Fibroblast of pulmonary artery (primary cell): Measurements from ENCODE around the gene BTN2A1.

ENCODE experiments used
- DNase-seq: peaks from one replicate; pipeline ENCODE4 v3.0.0-alpha.2; 2010; ENCODE audit warnings: low read depth
- H3K4me3 ChIP-seq: replicated peaks from 2 replicates; pipeline ENCODE4 v1.5.1; 2011; ENCODE audit warnings: low read depth, mild to moderate bottlenecking, control low read depth, low read length, moderate library complexity
- TF ChIP-seq, protein P1 (sequence below): IDR thresholded peaks from 2 replicates; pipeline ENCODE4 v1.5.1; 2011; ENCODE audit warnings: mild to moderate bottlenecking, control low read depth, low read length, inconsistent platforms; ENCODE audit errors: missing control alignments

Gene BTN2A1

DNA sequence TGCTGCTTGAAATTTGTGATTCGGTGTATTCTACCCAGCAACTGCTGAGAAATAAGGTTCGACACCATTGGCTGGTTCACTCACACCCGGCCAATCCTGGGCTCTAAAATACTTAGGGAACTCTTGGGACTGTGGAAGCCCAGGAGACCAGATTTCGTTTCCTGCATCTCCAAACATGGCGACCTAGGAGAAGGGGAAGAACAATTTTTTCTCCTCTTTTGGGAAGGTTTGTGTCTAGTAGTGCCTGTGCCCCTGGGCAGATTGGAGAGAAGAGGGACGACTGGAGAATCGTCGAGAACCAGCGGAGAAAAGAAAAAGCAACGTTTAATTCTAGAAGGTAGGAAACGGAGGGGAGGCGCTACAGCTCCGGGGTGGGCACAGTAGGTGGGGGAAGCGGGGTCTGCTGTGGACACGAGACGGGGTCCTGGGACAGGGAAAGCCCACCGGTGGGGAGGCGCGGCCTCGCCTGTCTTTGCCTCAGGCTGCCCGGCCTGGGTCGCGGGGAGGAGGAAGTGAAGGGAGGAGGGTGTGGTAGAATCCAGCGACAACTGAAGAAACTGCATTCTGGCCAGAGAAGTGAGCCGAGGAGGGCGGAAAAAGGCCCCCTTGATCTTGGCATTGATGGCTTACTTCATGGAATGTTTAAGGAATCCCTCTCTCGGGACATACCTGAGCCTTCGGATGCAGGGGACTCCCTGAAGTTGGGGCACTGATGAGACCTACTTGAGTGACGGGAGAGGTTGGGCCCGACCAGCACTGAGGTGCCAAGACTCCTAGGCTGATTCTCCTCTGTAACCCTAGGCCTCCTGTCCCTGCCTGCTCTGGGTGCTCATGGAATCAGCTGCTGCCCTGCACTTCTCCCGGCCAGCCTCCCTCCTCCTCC is at the start of gene BTN2A1:
BTN2A1 (plus strand) TSS at position 150 of the 883 bp plus-strand sequence; CDS start at position 832, 682 bp downstream.
- peak within 1 kb of the TSS; percentile 99 for H3K4me3 ChIP-seq
- DNase-seq = peak; percentile 96
- TF ChIP-seq, protein P1, sequence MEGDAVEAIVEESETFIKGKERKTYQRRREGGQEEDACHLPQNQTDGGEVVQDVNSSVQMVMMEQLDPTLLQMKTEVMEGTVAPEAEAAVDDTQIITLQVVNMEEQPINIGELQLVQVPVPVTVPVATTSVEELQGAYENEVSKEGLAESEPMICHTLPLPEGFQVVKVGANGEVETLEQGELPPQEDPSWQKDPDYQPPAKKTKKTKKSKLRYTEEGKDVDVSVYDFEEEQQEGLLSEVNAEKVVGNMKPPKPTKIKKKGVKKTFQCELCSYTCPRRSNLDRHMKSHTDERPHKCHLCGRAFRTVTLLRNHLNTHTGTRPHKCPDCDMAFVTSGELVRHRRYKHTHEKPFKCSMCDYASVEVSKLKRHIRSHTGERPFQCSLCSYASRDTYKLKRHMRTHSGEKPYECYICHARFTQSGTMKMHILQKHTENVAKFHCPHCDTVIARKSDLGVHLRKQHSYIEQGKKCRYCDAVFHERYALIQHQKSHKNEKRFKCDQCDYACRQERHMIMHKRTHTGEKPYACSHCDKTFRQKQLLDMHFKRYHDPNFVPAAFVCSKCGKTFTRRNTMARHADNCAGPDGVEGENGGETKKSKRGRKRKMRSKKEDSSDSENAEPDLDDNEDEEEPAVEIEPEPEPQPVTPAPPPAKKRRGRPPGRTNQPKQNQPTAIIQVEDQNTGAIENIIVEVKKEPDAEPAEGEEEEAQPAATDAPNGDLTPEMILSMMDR = no peak

DNA sequence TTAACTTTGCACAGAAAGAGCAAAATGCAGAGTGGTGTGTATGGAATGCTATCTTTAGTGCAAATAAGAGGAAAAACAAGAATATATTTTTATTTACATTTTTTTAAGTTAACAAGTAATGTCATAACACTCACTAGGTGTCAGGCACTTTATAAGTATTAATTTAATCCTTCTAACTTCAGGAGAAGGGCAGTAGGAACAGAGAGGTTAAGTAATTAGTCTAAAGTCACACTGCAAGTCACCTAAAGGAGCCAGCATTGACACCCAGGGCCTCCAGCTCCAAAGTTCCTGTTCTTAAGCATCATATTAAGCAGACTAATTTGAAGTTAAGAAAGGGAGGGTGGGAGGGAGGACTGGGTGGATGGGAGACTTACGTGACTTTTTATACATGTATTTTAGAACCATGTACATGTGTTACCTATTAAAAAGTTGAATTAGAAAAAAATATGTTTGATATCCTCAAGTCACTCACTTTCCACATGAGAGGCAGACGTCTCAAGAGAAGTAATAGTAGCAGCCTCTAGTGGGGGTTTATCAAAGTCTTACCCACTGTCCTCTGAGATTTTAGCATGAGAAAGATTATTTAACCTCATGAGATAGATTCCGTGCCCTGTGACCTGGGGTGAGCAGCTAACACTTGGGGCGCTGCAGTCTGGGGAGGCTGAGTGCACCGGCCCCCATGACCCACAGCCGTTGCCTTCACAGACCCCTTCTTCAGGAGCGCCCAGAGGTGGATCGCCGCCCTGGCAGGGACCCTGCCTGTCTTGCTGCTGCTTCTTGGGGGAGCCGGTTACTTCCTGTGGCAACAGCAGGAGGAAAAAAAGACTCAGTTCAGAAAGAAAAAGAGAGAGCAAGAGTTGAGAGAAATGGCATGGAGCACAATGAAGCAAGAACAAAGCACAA is 48.7 kb upstream of the BTN2A1 start:
- TF ChIP-seq, protein P1 = no peak
- H3K4me3 ChIP-seq = no peak overlapping the region
- DNase-seq = no peak

DNA sequence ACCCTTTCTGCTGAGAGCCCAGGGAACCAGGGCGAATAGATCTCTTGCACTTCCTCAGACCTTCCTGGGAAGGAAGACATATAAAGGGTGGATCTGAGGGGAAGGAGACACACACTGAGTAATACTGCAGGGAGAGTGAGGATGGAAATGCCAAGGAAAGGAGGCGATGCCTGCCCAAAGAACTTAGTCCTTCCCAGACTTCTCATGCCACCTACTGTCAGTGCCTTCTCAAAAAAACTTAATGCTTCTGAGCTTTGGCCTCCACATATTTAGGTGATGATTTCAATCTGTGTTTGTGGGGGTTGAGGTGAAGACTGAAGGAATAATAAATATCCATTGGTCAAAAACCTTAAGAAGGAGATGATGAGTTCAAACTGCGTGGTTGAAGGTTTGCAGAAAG is 46.0 kb upstream of the BTN2A1 start:
- TF ChIP-seq, protein P1 = no peak
- H3K4me3 ChIP-seq = no peak overlapping the region
- DNase-seq = no peak

DNA sequence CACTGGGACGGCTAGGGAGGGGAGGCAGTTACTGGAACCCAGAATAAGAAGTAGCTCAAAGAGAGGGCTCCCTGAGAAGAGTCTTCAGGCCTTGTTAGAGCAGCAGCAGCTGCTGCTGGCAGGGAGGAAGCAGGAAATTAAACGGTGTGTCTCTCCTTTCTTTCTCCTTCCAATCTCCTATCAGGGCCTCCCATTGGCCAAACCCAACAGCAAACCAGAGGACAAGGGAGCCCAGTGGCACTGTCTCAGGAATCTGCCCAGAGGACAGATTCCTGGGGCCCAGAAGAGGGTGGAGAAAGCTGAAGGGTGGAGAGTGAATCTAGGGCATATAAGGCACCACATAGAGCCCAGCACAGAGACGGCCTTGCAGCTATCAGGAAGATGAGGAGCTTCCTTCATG is 45.5 kb upstream of the BTN2A1 start:
- no peak for DNase-seq
- TF ChIP-seq, protein P1 = no peak
- H3K4me3 ChIP-seq = no peak overlapping the region

DNA sequence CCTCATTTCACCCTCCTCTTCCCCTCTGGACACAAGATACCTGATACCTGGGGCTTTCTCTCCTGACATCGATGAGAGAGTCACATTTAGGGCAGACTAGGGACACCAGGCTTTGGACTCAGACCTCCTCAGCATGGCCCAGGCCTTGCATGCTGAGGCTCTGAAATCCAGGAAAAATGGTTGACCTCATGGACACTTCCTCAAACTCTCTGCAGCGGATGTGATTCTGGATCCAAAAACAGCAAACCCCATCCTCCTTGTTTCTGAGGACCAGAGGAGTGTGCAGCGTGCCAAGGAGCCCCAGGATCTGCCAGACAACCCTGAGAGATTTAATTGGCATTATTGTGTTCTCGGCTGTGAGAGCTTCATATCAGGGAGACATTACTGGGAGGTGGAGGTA is 44.8 kb upstream of the BTN2A1 start:
- TF ChIP-seq, protein P1 = no peak
- no peak for DNase-seq
- no peak overlapping the region for H3K4me3 ChIP-seq

DNA sequence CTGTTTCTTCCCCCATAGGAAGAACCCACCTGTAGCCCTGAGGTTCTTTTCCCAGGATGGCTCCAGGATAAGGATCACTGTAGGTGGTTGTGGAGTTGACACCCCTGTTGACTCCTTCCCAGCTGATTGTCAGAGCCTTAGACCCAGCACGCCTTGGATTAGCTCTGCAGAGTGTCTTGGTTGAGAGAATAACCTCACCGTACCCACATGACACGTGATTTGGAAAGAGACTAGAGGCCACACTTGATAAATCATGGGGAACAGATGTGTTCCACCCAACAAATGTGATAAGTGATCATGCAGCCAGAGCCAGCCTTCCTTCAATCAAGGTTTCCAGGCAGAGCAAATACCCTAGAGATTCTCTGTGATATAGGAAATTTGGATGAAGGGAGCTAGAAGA is 43.5 kb upstream of the BTN2A1 start:
- no peak for DNase-seq
- TF ChIP-seq, protein P1 = no peak
- H3K4me3 ChIP-seq = no peak overlapping the region
